ENCODE measurements around the gene ANKRD23. TPM values are rescaled to one million over a fixed set of nuclear protein-coding genes. Genes with fewer than 3 reads are reported as not detected.

The ANKRD23 gene
- total RNA-seq: 1.7 TPM in 2 replicates

DNA sequence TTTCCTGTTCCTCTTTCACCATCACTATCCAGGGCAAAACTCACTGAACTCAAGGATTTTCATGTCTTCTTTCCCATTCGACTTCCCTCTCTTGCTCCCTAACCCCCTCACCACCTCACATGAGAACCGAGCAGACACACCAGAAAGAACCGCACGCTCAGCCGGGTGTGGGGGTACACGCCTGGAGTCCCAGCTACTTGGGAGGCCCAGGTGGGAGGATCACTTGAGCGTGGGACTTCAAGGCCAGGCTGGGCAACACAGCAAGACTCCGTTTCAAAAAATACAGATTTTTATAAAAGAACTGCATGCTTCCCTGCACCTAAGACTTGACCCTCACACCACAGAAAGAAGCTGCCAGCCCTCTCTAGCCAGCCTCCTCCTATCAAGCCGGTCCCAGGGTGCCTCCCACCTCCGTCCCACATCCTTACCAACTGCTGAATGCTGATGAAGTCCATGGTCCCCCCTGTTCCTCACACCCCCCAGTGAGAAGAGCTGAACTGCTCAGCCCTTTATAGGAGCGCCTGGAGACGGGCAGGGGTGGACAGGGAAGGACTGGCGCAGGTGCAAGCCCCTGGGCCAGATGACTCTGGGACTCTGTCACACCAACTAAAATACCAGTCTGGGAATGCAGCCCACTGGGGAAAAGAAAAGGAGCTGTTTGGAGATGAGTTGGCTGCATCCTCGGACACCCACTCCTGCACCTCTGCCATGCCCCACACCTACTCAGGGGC is at the start of gene ANKRD23:
TSS of gene ANKRD23 (minus strand) at position 484 of the 731 bp plus-strand sequence. CDS start at position 455, 29 bp downstream.

DNA sequence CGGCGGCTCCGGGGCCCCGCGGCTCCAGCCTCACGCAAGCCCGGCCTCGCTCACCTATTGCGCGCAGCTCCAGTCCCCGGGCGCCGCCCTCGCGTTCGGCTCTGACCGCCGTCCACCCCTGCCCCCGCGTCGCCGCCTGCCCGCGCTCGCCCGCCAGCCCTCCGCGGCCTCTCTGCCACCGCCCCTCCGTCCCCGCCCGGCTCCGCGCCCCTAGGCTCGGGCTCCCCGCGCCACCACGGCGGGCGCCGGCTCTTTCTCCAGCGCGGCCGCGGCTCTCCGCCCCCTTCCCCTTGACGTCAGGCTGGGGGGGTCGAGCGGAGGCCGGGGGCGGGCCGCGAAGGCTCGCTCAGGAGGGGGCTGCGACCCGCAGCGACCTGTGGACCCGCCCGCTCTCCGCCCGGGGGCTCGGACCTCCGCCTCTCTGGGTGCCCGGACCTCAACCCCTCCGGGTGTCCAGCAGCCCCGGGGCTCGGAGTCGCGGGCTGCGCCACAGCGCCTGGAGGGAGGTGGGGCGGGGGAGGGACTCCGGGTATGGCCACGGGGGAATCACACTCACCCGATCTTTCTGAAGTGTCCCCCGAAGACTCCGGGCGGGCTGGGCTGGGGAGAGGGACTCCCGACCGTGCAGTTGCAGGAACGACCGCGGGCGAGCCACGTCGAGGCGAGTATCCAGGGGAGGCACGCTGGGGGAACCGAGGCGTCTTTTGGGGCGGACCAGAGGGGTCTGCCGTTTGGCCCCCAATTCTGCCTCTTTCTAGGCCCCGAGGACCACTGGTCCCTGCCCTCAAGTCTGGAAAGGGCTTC is 26.2 kb upstream of the ANKRD23 start, which contains the start of gene SEMA4C:
TSS of gene SEMA4C (minus strand) at position 259 of the 804 bp plus-strand sequence. CDS start 2,194 bp downstream, outside the sequence.

DNA sequence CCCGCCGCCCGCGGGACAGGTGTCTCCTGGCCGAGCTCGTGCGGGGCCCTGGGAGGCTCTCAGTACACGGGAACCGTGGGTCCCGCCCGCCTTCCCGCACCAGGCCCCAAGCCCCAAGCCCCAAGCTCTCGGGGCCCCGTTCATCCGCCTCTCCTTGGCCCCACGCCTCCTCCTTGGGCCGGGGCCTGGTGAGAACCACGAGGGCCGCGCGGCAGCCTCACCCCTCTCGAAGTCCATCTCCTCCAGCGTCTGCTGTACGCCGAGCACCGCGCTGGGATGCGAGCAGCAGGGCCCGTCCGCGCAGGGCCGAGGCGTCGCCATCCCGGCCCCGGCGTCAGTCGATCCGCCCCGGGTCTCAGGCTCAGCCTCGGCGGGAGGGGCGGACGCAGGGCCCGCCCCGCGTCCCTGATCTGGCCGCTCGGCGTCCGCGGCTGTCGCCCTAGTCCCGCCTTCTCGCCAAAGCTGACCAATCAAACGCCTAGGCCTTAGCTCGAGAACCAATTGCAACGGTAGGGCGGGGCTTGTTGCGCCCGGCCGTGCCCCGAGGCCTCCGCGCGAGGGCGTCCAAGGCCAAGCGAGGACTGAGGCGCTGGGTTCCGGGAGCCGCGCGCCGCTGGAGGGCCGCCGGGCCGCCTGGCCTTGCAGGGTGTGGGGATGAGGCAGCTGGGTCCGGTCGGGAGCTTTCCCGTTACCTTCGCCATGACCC is 14.0 kb upstream of the ANKRD23 start, which contains the start of gene ANKRD39:
TSS of gene ANKRD39 (minus strand) at position 350 of the 706 bp plus-strand sequence. CDS start at position 321, 29 bp downstream.

DNA sequence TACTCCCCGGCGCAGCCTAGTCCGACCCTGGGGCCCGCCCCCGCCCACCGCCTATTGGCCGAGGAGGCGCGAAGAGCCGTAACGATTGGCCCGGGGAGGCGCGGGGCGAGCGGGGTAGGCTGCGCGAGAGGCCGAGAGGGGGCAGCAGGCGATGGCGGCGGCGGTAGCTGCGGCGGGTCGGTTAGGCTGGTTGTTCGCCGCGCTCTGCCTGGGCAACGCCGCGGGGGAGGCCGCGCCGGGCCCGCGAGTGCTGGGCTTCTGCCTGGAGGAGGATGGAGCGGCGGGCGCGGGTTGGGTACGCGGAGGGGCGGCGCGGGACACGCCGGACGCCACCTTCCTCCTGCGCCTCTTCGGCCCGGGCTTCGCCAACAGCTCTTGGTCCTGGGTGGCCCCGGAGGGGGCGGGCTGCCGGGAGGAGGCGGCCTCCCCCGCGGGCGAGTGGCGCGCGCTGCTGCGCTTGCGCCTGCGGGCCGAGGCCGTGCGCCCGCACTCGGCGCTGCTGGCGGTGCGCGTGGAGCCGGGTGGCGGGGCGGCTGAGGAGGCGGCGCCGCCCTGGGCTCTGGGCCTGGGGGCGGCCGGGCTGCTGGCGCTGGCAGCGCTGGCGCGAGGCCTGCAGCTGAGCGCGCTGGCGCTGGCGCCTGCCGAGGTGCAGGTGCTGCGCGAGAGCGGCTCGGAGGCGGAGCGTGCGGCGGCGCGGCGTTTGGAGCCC is 27.5 kb downstream of the ANKRD23 start, which contains the start of gene CNNM3:
TSS of gene CNNM3 (plus strand) at position 142 of the 709 bp plus-strand sequence. CDS start at position 152, 10 bp downstream.

Other genes with a start within 250 kb of the ANKRD23 start
- gene KANSL3, start 205.7 kb downstream of the ANKRD23 start, total RNA-seq: 32.5 and 36.5 TPM in 2 replicates
- gene FER1L5, start 201.3 kb downstream of the ANKRD23 start, total RNA-seq: 0.76 and 0.78 TPM in 2 replicates
- gene LMAN2L, start 104.0 kb downstream of the ANKRD23 start, total RNA-seq: 32.1 and 32.5 TPM in 2 replicates
- gene CNNM4, start 83.1 kb downstream of the ANKRD23 start, total RNA-seq: 4.4 and 5.0 TPM in 2 replicates
- gene CNNM3, start 27.8 kb downstream of the ANKRD23 start, total RNA-seq: 11.3 and 11.5 TPM in 2 replicates
- 5.5 and 5.9 TPM in 2 replicates for gene ANKRD39, start 14.0 kb upstream of the ANKRD23 start, total RNA-seq
- 22.4 and 27.3 TPM in 2 replicates for gene SEMA4C, start 26.1 kb upstream of the ANKRD23 start, total RNA-seq
- not detected in 2 replicates for gene FAM178B, start 142.6 kb upstream of the ANKRD23 start, total RNA-seq

Data from smooth muscle cell of the pulmonary artery (primary cell).